H1 (cell line): ENCODE data around the gene ASTN2. TPM values are rescaled to one million over a fixed set of nuclear protein-coding genes. Genes with fewer than 3 reads are reported as not detected.

Experiments used
- CTCF ChIA-PET: fragments of 300-600 bp; sonication (Branson Sonifier 250); formaldehyde crosslinking; loops from one replicate; lab custom pipeline; 2021; ENCODE audit not compliant: partially characterized antibody; lab: Charles Lee
- POLR2A ChIA-PET: fragments of 300-600 bp; sonication (Branson Sonifier 250); formaldehyde crosslinking; loops from one replicate; lab custom pipeline; 2021; ENCODE audit warnings: inconsistent platforms; ENCODE audit not compliant: partially characterized antibody; lab: Charles Lee
- DNase-seq, 2 experiments: peaks; one replicate each; pipeline versions ENCODE4 v3.0.0 to v3.0.0-alpha.2; 2010 to 2022; ENCODE audit warnings: low spot score in 2 of 2, low read depth in 1 of 2, mixed read lengths in 1 of 2
- FAIRE-seq: peaks from 2 replicates; lab custom pipeline; 2011; peaks lifted over from hg19 to GRCh38; lab: Jason Lieb, UNC
- H2AFZ ChIP-seq: 2 replicates; pipeline ENCODE4 v1.8.1; 2012; ENCODE audit warnings: low read length, inconsistent platforms
- H2AK5ac ChIP-seq: 2 replicates; pipeline ENCODE4 v1.6.1; 2013; ENCODE audit warnings: low read depth, low read length
- H2BK120ac ChIP-seq: replicated peaks from 2 replicates; pipeline ENCODE3; 2013; ENCODE audit warnings: low read depth, low read length, inconsistent platforms
- H2BK12ac ChIP-seq: 2 replicates; pipeline ENCODE4 v1.6.1; 2013; ENCODE audit warnings: low read depth, low read length
- H2BK15ac ChIP-seq: 2 replicates; pipeline ENCODE4 v1.6.1; 2013; ENCODE audit warnings: low read length
- H2BK20ac ChIP-seq: 2 replicates; pipeline ENCODE4 v1.6.1; 2013; ENCODE audit warnings: low read length
- H2BK5ac ChIP-seq: 2 replicates; pipeline ENCODE4 v1.6.1; 2013; ENCODE audit warnings: low read depth, low read length
- H3K14ac ChIP-seq: 2 replicates; pipeline ENCODE4 v1.6.1; 2013; ENCODE audit warnings: inconsistent platforms; ENCODE audit not compliant: insufficient read length
- H3K18ac ChIP-seq: 2 replicates; pipeline ENCODE4 v1.6.1; 2013; ENCODE audit warnings: low read length; ENCODE audit errors: extremely low read depth
- H3K23ac ChIP-seq: 2 replicates; pipeline ENCODE4 v1.6.1; 2013; ENCODE audit warnings: inconsistent platforms; ENCODE audit not compliant: insufficient read length
- H3K23me2 ChIP-seq: 2 replicates; pipeline ENCODE4 v1.6.1; 2013; ENCODE audit warnings: low read depth, low read length
- H3K27ac ChIP-seq: 2 replicates; pipeline ENCODE4 v1.6.1; 2011; ENCODE audit warnings: low read depth, low read length, inconsistent platforms
- H3K27me3 ChIP-seq, 4 experiments: replicated peaks in 1 of 4; 1 replicate in 1 of 4; 2 replicates in 3 of 4; pipeline versions ENCODE4 v1.6.1 to v1.8.1; 2011 to 2013; ENCODE audit warnings: low read length in 3 of 4, mild to moderate bottlenecking in 3 of 4, inconsistent platforms in 2 of 4, mixed read lengths in 2 of 4, moderate library complexity in 1 of 4; ENCODE audit not compliant: control insufficient read depth in 3 of 4, insufficient read depth in 3 of 4; ENCODE audit errors: extremely low read depth in 1 of 4
- H3K36me3 ChIP-seq, 4 experiments: 2 replicates each; pipeline versions ENCODE4 v1.6.1 to v1.8.1; 2011 to 2013; ENCODE audit warnings: mild to moderate bottlenecking in 4 of 4, low read length in 3 of 4, moderate library complexity in 2 of 4, control low read depth in 1 of 4, inconsistent platforms in 1 of 4; ENCODE audit not compliant: insufficient read depth in 4 of 4, control insufficient read depth in 2 of 4
- H3K4ac ChIP-seq: replicated peaks from 2 replicates; pipeline ENCODE3; 2013; ENCODE audit warnings: low read length, low read depth, mixed read lengths, inconsistent platforms; ENCODE audit not compliant: insufficient read length
- H3K4me1 ChIP-seq, 4 experiments: replicated peaks in 1 of 4; 1 replicate in 1 of 4; 2 replicates in 3 of 4; pipeline versions ENCODE4 v1.6.1 to v1.8.1; 2011 to 2013; ENCODE audit warnings: low read length in 3 of 4, inconsistent platforms in 2 of 4, mixed read lengths in 1 of 4; ENCODE audit not compliant: insufficient read depth in 4 of 4, control insufficient read depth in 3 of 4
- H3K4me2 ChIP-seq, 2 experiments: 2 replicates each; pipeline versions ENCODE4 v1.6.1 to v1.8.1; 2011 to 2013; ENCODE audit warnings: low read depth in 2 of 2, low read length in 2 of 2, control low read depth in 1 of 2, inconsistent platforms in 1 of 2, mild to moderate bottlenecking in 1 of 2; ENCODE audit not compliant: insufficient read depth in 1 of 2
- H3K4me3 ChIP-seq, 4 experiments: fragments of 200-600, 300-600 bp in 1 of 4; sonication (generic), shearing (Covaris generic), sonication (Bioruptor Twin) in 1 of 4; 2 replicates each; pipeline versions ENCODE4 v1.5.1 to v1.8.1; 2011 to 2016; ENCODE audit warnings: low read length in 4 of 4, low read depth in 3 of 4, control low read depth in 2 of 4, inconsistent platforms in 2 of 4, mild to moderate bottlenecking in 2 of 4, mixed read lengths in 1 of 4, moderate library complexity in 1 of 4; ENCODE audit not compliant: insufficient read depth in 2 of 4; ENCODE audit errors: extremely low read depth in 1 of 4
- H3K56ac ChIP-seq: replicated peaks from 2 replicates; pipeline ENCODE3; 2013; ENCODE audit warnings: low read depth, mild to moderate bottlenecking, mixed read lengths, low read length, inconsistent platforms; ENCODE audit not compliant: insufficient read length
- H3K79me1 ChIP-seq: 2 replicates; pipeline ENCODE4 v1.6.1; 2013; ENCODE audit warnings: low read depth, low read length, control low read depth
- H3K79me2 ChIP-seq, 2 experiments: 2 replicates each; pipeline versions ENCODE4 v1.6.1 to v1.8.1; 2012 to 2013; ENCODE audit warnings: low read length in 2 of 2, mild to moderate bottlenecking in 2 of 2, inconsistent platforms in 1 of 2; ENCODE audit not compliant: insufficient read depth in 2 of 2, control insufficient read depth in 1 of 2
- H3K9ac ChIP-seq, 4 experiments: replicated peaks in 1 of 4; 1 replicate in 1 of 4; 2 replicates in 3 of 4; pipeline versions ENCODE4 v1.6.1 to v1.8.1; 2011 to 2013; ENCODE audit warnings: low read depth in 3 of 4, low read length in 3 of 4, control low read depth in 2 of 4, mild to moderate bottlenecking in 2 of 4, moderate library complexity in 2 of 4, inconsistent platforms in 1 of 4; ENCODE audit errors: extremely low read depth in 1 of 4
- H3K9me3 ChIP-seq, 2 experiments: 2 replicates each; pipeline versions ENCODE4 v1.6.1 to v1.8.1; 2012 to 2013; ENCODE audit warnings: mild to moderate bottlenecking in 2 of 2, moderate library complexity in 2 of 2, control low read depth in 1 of 2, inconsistent platforms in 1 of 2, low read depth in 1 of 2, low read length in 1 of 2, mixed read lengths in 1 of 2; ENCODE audit not compliant: insufficient read depth in 2 of 2
- H4K20me1 ChIP-seq, 2 experiments: replicated peaks in 1 of 2; 2 replicates each; pipeline versions ENCODE3 to v1.8.1; 2011 to 2013; ENCODE audit warnings: inconsistent platforms in 2 of 2, low read length in 2 of 2, mild to moderate bottlenecking in 1 of 2; ENCODE audit not compliant: insufficient read depth in 2 of 2, control insufficient read depth in 1 of 2
- H4K5ac ChIP-seq: 2 replicates; pipeline ENCODE4 v1.6.1; 2013; ENCODE audit warnings: low read length, low read depth, mixed read lengths, inconsistent platforms; ENCODE audit not compliant: insufficient read length
- H4K8ac ChIP-seq: 2 replicates; pipeline ENCODE4 v1.8.0; 2013; ENCODE audit warnings: mild to moderate bottlenecking, moderate library complexity, low read length, inconsistent platforms; ENCODE audit not compliant: insufficient read depth; ENCODE audit errors: extremely low read depth
- H4K91ac ChIP-seq: replicated peaks from 2 replicates; pipeline ENCODE3; 2013; ENCODE audit warnings: low read length, mixed read lengths, inconsistent platforms; ENCODE audit not compliant: insufficient read length
- CTBP2 ChIP-seq: IDR thresholded peaks from 2 replicates; pipeline ENCODE4 v1.7.0; 2011; ENCODE audit warnings: borderline replicate concordance, mild to moderate bottlenecking, moderate library complexity, mixed read lengths, low read length; ENCODE audit not compliant: insufficient read depth, insufficient read length
- CTCF ChIP-seq, 3 experiments: IDR thresholded peaks; 1 replicate in 2 of 3; 2 replicates in 1 of 3; pipeline versions ENCODE4 v1.5.1 to v1.6.1; 2011; ENCODE audit warnings: low read length in 3 of 3, mild to moderate bottlenecking in 3 of 3, inconsistent platforms in 2 of 3, low read depth in 1 of 3, moderate library complexity in 1 of 3; ENCODE audit not compliant: insufficient read depth in 1 of 3; ENCODE audit errors: control extremely low read depth in 1 of 3
- GTF2F1 ChIP-seq: IDR thresholded peaks from 2 replicates; pipeline ENCODE4 v1.6.1; 2012; ENCODE audit warnings: low read depth, low read length, improper control_type of control experiment, borderline replicate concordance
- NANOG ChIP-seq: IDR thresholded peaks from 2 replicates; pipeline ENCODE4 v1.6.1; 2011; ENCODE audit warnings: low read length, low read depth, mild to moderate bottlenecking, inconsistent platforms; ENCODE audit not compliant: insufficient read depth, poor library complexity, severe bottlenecking
- POLR2A ChIP-seq, 2 experiments: IDR thresholded peaks; 1 replicate in 1 of 2; 2 replicates in 1 of 2; pipeline ENCODE4 v1.6.1; 2011; ENCODE audit warnings: low read depth in 2 of 2, low read length in 2 of 2, mild to moderate bottlenecking in 2 of 2; ENCODE audit errors: control extremely low read depth in 1 of 2
- RAD21 ChIP-seq, 2 experiments: IDR thresholded peaks in 1 of 2; conservative IDR thresholded peaks in 1 of 2; 2 replicates each; pipeline ENCODE4 v1.6.1; 2011; ENCODE audit warnings: low read depth in 2 of 2, low read length in 2 of 2, improper control_type of control experiment in 1 of 2, inconsistent platforms in 1 of 2, mild to moderate bottlenecking in 1 of 2, moderate library complexity in 1 of 2
- RXRA ChIP-seq: IDR thresholded peaks from 2 replicates; pipeline ENCODE4 v1.6.1; 2011; ENCODE audit warnings: low read depth, mild to moderate bottlenecking, low read length, moderate library complexity; ENCODE audit not compliant: insufficient read depth
- SP1 ChIP-seq: IDR thresholded peaks from 2 replicates; pipeline ENCODE4 v1.6.1; 2011; ENCODE audit warnings: low read depth, low read length
- WGBS, 2 experiments: shearing (Covaris generic) in 1 of 2; methylation state at CpG; one replicate each; pipeline versions ENCODE4 v1.1.6 to v1.1.7; 2013 to 2015; ENCODE audit warnings: low lambda C conversion rate in 2 of 2, mixed read lengths in 2 of 2, inconsistent platforms in 1 of 2, low coverage in 1 of 2, missing lambda C conversion rate in 1 of 2; ENCODE audit not compliant: insufficient replicate concordance in 2 of 2, insufficient coverage in 1 of 2, insufficient read length in 1 of 2; ENCODE audit errors: extremely low coverage in 1 of 2, missing lambda C conversion rate in 1 of 2; 5-methylcytosine and 5-hydroxymethylcytosine counted together
- polyA plus RNA-seq, 7 experiments: library from polyadenylated mRNA; depleted of rRNA in 3 of 7; stranded (reverse) in 5 of 7; unstranded in 2 of 7; fragments of >200 nt in 5 of 7; fragments of 200-250 nt in 2 of 7; gene quantifications; 1 replicate in 5 of 7; 2 replicates in 1 of 7; 4 replicates in 1 of 7; pipeline versions ENCODE4 v1.2.1 to v1.2.3, GENCODE V29; 2011 to 2013; ENCODE audit warnings: missing spikeins in 2 of 7, mixed read lengths in 2 of 7
- total RNA-seq: library from RNA; stranded (reverse); fragmentation: NEBNext Ultra II Directional; extraction: Animal tissue kit (Norgen Biotek cat#: 25700); gene quantifications from 2 replicates; pipeline ENCODE4 v1.2.1, GENCODE V29; 2021

Gene ASTN2
- total and polyA plus RNA-seq, 2 of the 8 experiments (the other 6 are each of a cell fraction or from before 2014, with no cell fraction given) = 8.2 to 13.7 TPM

GRCh38 chr9:116661037-116661954 lies 753.6 kb downstream of the ASTN2 start:
- Histone ChIP-seq H3K79me2 (no peaks in the 10 kb centered on the region), H3K9me3 (no peaks in the 10 kb centered on the region), H3K18ac (no peak overlapping the region), H3K36me3 (no peaks in the 10 kb centered on the region), H3K4me2 (no peak overlapping the region), H2BK15ac (no peak overlapping the region), H3K4me3 (no peak overlapping the region), H3K79me1 (no peaks in the 10 kb centered on the region), H3K14ac (no peak overlapping the region), H3K27me3 (no peaks in the 10 kb centered on the region), H3K9ac (no peak overlapping the region), H2BK120ac (no peak overlapping the region), H2BK20ac (no peak overlapping the region), H3K23ac (no peak overlapping the region), H3K23me2 (no peaks in the 10 kb centered on the region; the same call in 1 of the 2 replicates), H3K56ac (no peak overlapping the region), H4K5ac (no peak overlapping the region), H2AFZ (no peak overlapping the region), H3K4ac (no peak overlapping the region), H2BK5ac (no peak overlapping the region), H2AK5ac (no peak overlapping the region), H3K27ac (no peak overlapping the region), H3K4me1 (peaks cover 0 to 6% (median 0%) of the 10 kb centered on the region in 4 experiments; a peak in 1 of 7 replicates), H4K8ac (no peak overlapping the region), H4K20me1 (no peaks in the 10 kb centered on the region), H2BK12ac (no peak overlapping the region), H4K91ac (no peak overlapping the region)
- ChIA-PET POLR2A (no interaction called here), CTCF (interaction anchor here (0.7 to 3.3 kb wide), 22 partner anchors 10 to 1061 kb away, joined by 3 to 29 read pairs (median 4); no protein-coding TSS in a partner anchor)
- WGBS, 2 experiments = 72% methylated on average over 6 of the region's 7 CpGs; no CpG with 5 or more reads in 1 of the 2 experiments
- TF ChIP-seq RXRA = no peak
- no peak for TF ChIP-seq GTF2F1
- TF ChIP-seq POLR2A (IDR thresholded peaks at IDR 0.05; ENCODE audit: control extremely low read depth in 1 of 2, low read depth in 2 of 2, low read length in 2 of 2) = no peak
- TF ChIP-seq CTBP2 = no peak
- TF ChIP-seq SP1 = no peak
- peak in 2 of 3 experiments; percentile 81 to 82; a peak in 3 of 4 replicates for TF ChIP-seq CTCF (IDR thresholded peaks at IDR 0.05; ENCODE audit: control extremely low read depth in 1 of 3, insufficient read depth in 1 of 3, low read depth in 1 of 3, low read length in 3 of 3)
- TF ChIP-seq NANOG = no peak
- peak; percentile 92 to 93 for TF ChIP-seq RAD21 (IDR thresholded peaks at IDR 0.05 in 1 of 2, conservative IDR thresholded peaks at IDR 0.05 in 1 of 2; ENCODE audit: low read depth in 2 of 2, low read length in 2 of 2)
- no peak for DNase-seq
- peak; percentile 72 for FAIRE-seq
